DMS 273 (cell line): Measurements from ENCODE around the gene DNAJB4.
A peak's percentile ranks its signal among the peaks of the same experiment; 100 is the strongest.
"Not testable (repeated sequence)": the region's sequence is repeated elsewhere in the genome, so short reads cannot be mapped to it uniquely, and the experiment has no call there.

ENCODE experiments used
- DNase-seq: peaks from one replicate; lab custom pipeline; 2025; ENCODE audit not compliant: unreplicated experiment; lab: John Stamatoyannopoulos, UW

Gene DNAJB4

DNA sequence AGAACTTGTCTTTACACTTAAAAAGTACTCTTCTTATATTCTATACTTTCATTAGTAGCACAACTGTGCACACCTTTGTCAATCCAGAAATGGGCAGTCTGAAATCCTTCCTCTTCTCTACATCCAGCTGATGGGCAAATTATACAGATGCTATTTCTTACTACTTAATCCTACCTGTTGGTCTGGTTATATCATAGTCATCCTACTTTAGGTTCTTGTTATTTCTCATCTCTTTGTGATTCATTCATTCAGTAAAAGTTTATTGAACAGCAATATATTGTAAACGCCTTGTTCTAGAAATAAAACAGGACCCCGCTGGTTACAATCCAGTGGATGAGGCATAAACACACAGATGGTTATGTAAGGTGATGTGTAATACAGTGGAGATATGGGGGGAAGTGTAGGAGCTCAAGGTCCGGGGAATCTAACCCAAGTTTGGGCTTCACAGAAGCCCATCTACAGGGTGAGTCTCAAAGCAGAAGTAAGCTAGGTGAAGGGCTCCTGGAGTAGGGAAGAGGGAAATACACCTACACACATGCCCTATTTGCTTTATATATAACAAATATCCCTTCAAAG is 14.0 kb upstream of the DNAJB4 start:
- no peak for DNase-seq

DNA sequence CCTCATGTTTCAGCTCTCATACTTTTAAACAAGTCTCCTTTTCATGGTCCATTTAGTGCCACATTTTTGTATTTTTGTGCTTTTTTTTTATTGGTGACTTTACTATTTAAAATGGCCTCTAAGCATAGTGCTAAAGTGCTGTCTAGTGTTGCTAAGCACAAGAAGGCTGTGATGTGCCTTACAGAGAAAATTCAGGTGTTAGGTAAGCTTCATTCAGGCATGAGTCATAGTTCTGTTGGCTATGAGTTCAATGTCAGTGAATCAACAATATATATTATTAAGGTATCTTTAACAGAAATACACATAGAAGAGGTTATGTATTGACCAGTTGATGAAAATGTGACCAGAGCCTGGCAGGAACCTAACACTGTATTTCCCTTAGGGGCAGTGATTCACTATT is 13.1 kb upstream of the DNAJB4 start:
- DNase-seq = no peak

DNA sequence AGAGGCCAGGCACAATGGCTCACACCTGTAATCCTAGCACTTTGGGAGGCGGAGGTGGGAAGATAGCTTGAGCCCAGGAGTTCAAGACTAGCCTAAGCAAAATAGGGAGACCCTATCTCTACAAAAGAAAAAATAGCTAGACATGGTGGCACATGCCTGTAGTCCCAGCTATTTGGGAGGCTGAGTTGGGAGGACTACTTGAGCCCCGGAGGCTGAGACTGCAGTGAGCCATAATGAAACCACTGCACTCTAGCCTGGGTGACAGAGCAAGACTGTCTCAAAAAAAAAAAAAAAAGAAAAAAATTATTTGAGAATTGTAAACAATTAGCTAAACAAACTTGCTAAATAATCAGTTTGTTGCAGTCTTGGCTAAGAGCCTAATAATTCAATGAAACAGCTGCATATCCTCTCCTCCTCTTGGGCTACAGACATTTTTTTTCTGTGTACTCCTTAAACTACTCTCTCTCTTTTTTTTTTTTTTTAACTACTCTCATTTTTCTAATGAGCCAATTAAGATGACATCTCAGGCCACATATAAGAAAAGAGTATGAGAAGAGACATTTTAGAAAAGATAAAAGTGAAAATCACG is 10.5 kb upstream of the DNAJB4 start:
- DNase-seq = no peak

DNA sequence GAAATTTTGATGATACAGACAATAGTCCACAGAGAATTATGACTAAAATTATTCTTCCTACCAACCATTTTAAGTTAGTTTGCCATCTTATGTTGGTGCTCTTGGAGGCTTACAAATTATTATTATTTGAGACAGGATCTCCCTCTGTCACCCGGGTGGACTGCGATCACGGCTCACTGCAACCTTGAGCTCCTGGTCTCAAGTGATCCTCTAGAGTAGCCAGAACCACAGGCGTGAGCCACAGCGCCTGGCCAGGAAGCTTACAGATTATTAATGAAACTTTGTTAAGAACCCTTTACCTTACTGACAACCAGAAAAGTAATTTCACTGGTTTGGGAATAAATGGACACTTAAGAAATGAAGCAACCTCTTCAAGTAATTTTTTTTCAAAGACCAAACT is 8.0 kb upstream of the DNAJB4 start:
- DNase-seq = no peak

DNA sequence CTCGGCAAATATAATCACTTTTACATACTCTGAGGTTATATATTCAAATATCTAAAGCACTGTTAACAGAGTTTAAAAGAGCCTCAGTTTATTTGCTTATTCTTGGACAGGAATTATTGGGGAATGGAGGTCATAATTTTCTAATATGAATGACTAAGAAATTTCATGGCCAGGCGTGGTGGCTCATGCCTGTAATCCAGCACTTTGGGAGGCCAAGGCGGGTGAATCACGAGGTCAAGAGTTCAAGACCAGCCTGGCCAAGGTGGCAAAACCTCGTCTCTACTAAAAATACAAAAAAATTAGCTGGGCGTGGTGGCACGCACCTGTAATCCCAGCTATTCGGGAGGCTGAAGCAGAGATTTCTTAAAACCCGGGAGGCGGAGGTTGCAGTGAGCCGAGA is 4.2 kb upstream of the DNAJB4 start:
- not testable (repeated sequence) for DNase-seq

DNA sequence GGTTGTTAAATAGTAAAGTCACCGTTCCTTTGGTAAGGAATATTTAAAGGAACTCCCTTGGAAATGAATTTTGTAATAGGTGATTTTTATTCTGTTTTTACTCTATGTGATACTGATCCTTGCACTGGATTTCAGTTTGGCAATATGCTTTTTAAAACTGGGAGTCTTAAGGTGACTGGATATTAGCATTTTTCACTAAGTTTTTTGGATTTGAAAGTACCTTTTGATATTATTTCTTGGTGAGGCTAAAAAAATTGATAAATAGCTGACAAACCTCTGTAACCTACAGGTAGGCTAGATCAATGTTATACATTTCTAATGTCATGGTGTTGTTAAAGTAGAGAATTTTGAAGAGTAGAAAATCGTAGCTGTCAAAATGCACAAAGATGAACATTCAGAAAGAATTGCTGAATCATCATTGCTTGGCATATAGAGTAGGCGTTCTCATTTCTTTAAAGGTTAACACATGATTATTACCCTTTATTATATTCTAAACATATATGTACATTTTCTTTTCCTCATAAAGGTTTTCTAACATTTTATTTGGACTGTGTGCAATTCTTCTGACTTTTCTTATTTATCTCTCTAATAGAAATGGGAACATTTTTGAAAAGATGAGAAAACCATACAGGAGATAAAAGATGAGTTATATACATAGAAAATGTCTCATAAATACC is 1.5 kb upstream of the DNAJB4 start:
- DNase-seq = peak; percentile 61

DNA sequence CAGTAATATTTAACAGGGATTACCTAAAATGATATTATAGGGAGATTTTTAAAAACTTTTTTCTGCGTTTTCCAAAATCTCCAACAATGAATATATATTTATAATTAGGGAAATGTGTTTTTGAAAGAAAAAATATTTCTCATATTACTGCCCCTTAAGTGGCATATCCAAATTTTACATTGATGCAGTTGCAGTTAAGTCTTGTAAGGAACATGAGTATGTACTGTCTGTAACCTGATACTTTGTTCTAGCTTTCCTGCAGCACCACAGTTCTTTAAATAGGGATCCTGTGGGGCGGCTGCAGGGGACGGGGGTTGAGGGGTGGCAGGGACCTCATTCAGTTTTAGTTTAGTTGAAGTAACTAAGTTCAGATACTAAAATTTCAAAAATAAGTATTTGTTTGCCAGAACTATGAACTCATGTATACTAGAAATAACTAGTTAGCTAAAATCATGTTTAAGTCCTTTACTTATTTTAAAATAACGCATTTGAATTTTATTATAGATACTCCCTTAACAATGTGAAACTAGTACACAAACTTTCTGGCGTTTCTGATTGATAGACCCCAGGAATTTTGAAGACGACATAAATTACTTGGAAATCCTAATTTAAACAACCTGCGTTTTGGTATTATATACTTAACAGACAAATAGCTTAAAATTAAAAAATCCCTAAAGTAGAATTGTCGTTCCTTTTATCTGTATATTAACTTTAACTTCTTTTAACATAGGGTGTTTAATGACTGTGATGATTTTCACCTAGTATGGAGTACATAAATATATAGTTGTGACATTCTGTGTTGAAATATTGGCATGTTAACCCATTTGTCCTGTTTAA is 639 bp upstream of the DNAJB4 start:
- peak; percentile 93 for DNase-seq

DNA sequence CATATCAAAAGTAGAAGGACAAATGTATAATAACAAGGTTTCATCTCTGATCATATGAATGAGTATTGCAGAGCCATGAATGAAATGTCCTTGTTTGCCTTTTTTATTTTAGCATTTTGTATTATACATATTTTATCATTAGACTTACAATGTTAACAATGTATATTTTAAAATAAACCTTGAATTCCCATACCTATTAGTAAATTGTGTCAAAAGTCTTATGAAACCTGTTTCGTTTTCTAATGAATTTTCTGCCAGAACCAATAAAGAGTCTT is 646 bp downstream of the DNAJB4 start:
- no peak for DNase-seq

DNA sequence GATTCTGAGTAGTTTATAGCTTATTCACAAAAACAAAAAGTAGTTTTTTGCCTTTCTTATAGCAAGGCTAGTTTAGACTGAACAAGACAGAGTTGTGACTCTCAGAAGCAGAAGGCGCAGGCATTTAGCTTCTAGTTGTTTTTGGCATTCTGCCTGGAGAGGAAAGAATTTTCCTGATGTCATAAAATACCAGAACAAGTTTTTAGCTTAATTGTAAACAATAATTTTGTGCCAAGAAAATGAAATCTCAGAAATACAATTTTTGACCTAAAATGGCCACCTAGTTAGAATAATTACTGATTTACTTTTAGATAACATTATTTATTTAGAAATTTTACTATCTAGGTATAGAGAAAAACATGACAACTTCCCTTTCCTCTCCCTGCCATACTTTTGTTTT is 1.0 kb downstream of the DNAJB4 start:
- DNase-seq = peak; percentile 90

DNA sequence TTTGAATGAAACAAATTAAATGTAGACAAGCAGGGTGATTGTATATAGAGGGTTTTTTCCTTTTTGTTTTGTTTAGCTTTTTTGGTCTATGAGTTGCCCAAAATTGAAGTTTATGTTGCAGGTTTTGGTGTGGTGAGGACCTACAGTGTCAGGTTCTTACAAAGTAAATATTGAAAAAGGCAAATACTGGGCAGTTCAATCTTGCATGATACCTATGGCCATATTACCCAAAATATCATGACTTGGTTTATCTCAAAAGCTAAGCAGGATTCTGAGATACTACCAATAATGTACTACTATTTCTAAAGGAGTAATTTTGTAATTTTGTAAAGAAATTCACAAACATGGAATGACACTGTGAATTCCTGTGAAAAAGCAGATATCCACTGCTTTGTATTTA is 1.8 kb downstream of the DNAJB4 start:
- DNase-seq = no peak

DNA sequence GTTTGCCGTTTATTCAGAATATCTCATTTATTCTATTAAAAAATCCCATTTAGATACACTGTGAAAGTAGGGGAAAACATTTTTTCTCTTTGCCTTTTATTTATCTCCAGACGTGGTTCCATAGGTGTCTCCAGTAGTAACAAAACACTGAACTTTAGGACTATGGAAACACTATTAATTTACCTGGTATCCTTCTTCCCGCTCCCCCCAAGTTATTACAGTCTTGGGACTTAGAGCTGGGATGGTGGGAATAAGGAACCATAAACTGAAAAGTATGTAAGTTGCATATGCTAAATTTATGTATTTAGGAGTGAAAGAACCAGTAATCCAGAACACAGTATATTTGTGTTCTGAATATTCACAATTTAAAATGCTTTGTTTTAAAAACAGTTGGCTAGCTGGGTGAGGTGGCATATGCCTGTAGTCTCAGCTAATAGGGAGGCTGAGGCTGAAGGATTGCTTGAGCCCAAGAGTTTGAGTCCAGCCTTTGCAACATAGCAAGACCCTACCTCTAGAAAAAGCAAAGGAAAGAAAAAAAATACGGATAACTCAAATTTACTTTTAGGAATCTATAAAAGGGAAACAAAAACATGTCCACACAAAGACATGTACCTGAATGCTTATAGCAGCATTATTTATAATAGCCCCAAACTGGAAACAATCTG is 3.1 kb downstream of the DNAJB4 start:
- no peak for DNase-seq

DNA sequence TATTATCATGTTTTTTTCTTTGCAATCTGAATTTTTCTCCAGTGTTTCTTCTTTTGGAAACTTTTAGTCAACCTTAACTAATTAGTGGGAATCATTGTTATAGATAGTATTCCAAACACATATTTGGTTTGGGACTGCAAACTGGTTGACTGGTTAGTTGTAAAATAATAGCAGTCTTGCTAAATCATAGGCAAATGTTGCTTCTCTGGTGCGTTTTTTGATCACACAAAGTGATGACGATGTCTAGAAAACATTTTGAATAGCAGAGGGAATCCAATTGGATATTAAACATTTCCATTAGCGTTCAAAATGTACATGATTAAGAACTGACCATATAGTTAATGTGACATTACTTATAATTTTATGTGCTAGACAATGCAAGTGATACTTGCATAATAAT is 4.5 kb downstream of the DNAJB4 start:
- DNase-seq = no peak

DNA sequence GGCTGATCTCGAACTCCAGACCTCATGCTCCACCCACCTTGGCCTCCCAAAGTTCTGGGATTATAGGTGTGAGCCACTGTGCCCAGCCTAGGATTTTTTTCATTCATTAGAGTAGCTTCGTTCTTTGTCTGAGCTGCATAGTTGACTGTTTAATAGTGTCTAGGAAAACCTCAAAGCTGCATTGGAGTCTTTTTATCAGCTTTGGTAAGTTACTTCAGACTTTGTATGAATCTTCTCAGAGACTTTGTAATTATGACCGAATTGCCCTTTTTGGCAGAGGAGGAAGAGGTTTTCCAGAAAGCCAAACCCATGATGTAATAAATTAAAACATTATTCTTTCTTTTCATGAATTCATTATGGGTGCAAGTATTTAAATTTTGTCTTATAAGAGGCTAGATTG is 5.1 kb downstream of the DNAJB4 start:
- no peak for DNase-seq

DNA sequence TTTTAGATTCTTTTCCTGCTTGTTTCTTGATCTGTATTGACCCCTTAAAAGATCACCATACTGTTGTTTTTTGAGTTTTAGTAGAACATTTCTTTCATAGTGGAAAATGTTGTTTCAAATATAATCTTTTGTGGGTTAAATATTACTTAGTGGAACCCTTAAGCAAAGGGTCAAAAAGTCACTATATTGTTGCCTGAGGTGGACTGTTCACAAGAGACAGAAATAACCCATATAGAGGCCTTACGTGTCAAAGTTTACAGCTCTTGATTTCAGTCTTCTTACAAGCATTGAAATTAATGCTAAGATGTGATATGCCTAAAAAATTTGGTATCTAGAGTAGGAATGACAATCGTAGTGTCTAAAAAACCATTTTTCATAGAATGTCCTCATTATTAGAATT is 6.3 kb downstream of the DNAJB4 start:
- DNase-seq = no peak

DNA sequence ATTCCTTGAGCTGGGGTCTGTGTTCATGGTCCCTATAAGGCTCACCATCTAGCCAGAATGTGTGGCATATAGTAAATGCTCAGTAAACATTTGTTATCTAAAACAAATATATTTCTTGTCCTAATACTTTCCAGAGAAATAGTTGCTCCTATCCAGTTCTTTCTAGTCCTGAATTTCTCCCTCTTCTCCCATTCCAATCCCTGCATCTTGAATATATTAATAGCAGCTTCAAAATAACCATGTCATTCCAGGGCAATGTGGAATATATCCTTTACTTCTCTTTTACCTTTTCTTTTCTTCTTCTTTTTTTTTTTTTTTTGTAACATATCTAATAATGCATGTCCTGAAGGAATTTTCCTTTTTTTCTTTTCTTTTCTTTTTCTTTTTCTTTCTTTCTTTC is 10.4 kb downstream of the DNAJB4 start:
- DNase-seq = no peak

DNA sequence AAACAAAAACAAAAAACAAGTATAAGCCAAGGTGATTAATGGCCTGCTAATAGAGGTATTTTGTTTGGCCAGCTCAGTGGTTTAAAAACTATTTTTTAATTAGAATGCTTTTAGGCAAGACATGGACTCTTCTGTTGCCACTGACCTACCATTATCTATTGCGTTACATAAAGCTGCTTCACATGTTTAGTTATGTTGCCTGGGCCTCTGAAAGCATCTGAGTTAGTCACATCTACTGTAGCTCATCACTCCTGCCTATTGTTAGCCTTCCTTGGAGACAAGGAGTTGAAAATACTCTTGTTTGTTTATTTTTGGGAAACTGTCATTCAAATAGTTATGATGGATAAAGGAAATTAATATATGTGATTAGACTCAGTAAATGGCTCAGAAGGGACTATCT is 14.3 kb downstream of the DNAJB4 start:
- DNase-seq = no peak

DNA sequence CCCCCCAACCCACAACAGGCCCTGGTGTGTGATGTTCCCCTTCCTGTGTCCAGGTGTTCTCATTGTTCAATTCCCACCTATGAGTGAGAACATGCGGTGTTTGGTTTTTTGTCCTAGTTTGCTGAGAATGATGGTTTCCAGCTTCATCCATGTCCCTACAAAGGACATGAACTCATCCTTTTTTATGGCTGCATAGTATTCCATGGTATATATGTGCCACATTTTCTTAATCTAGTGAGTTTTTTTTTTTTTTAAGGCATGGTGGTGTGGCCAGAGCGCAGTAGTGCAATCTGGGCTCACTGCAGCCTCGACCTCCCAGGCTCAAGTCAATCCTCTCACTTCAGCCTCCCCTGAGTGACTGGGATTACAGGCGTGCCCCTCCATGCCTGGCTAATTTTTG is 16.4 kb downstream of the DNAJB4 start:
- DNase-seq = not testable (repeated sequence)

DNA sequence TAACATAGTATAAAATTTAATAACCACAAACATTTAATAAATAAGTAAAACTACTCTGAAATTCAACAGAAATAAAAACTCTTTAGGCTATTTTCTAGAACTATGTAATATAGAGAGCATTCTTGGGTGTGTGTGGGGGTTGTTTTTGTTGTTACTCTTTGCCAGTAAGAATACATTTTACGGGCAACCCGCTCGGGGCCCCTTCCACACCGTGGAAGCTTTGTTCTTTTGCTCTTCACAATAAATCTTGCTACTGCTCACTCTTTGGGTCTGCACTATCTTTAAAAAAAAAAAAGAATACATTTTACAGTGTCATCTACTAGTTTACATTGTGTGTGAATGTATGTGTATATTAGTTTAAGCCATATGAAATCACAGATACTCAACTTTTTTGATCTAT is 25.1 kb downstream of the DNAJB4 start:
- DNase-seq = no peak

DNA sequence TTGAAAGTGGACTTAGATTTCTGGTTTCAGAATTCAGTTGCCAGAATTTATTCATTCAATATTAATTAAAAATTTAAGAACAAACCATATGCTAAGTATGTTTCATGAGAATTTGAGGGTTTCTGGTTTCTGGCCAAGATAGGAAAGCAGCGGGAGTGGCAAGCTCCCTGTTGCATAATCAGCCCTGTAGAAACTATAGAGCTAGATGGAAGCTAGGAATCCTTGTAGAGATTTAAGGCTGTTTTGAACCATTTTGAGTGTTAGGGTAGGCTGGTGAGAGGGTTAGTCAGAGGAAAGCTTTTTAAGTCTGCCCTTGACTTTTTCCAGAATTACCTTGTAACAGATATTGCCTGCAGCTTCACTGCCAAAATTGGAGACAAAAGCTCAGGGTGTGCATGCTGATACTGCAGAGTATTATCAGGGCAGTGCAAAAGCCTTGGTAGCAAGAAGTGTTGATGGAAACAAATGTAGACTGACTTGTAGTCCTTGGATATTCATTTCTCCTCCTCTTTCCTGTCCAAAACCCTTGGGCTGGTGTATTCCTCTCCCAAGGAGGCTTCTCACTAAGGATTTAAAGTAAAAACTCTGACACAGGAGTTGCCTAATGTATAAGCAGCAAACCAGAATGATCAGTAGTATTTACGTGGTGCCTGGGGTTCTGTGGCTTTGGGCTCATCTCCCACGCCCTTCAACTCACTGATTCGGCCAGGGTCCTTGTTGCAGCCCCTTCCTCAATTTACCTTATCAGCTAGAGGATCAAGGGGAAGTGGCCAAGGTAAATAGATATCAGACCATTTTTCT is 28.5 kb downstream of the DNAJB4 start:
- peak; percentile 44 for DNase-seq

DNA sequence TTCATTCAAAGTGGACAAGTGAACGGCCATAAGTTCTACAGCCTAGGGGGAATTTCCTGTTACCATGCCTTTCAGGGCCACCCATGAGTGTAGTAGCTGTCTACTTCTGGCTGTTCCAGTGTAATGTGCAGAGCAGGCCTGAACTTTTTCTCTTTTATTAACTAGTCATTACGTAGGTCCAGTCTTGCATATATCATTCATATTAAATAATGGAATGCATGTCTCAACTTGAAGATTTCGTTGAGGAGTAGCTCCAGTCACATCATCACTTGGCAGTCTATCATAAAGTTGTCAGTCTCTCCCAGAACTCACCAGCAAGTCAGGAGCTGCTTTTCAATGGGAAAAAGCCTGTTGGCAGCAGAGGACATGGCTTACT is 29.0 kb downstream of the DNAJB4 start:
- no peak for DNase-seq

DNA sequence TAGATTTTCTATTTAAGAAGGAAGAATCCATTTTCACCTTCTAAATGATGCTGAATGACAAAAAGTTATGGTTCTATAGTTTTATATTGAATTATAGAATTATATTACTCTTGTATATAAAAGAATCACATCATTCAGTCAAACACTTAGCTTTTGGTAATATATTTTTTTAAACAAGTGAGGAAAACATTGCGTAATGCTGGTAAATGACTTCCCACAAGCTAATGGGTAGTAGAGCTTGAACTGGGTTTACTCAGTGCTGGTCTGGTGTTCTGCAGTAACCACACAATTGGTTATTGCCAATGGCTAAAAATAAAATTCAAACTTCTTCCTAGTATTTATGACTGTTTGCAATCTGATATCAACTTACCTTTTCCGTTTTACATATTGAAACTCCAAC is 30.4 kb downstream of the DNAJB4 start:
- no peak for DNase-seq
